ENCODE data around the gene KATNA1. TPM values are rescaled to one million over a fixed set of nuclear protein-coding genes. Genes with fewer than 3 reads are reported as not detected.

KATNA1 gene
- polyA plus RNA-seq, 4 donors, result 7.8 to 18.4 (median 13.5) TPM

DNA sequence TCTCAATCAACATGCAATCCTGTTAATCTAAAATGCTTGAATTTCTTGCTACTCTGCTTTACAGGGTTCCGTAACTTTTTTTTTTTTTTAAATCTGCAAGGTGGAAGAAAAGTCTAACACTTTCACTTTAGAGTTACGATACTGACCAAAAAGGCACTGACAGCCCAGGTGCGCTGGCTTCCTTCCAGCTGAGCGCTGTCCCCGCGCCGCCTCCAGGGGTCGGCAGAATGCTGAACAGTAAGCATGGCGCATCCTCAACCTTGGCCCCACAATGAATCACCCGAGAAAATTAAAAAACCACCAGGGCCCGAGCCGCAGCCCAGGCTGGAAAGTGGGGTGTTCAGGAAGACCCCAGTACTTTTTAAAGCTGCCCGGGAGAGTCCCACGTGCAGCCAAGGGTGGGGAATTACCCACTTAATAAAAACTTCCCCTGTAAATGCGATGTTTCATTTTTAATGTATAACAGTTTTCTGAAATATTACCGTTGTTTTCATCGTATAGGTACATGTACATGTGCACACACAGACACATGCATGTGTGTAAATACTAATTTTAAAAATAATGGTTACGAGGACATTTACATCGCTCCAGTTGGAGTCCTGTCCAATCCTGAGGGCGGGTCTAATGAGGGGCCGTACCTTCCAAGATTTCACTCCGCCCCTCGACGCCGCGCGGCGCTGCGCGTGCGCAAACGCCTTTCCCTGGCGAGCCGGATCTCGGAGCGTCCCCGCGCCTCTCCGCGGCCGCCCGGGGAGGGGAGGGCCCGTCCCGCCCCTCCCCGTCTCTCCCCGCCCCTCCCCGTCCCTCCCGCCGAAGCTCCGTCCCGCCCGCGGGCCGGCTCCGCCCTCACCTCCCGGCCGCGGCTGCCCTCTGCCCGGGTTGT lies 82.7 kb downstream of the KATNA1 start, which contains the start of gene GINM1:
Gene GINM1, plus strand, starts transcription at position 849 of the 883 bp plus-strand sequence. CDS start 40 bp downstream, outside the sequence.
- Histone ChIP-seq H3K27me3 (ENCODE audit: control insufficient read depth in 3 of 3, insufficient read depth in 3 of 3, low read length in 3 of 3) (no peaks in the 10 kb centered on the region), H3K4me1 (ENCODE audit: control insufficient read depth in 3 of 3, insufficient read depth in 2 of 3, low read depth in 1 of 3, low read length in 2 of 3) (peaks cover 0 to 4% (median 0%) of the 10 kb centered on the region in 3 donors), H3K9me3 (ENCODE audit: control insufficient read depth in 2 of 2, insufficient read depth in 1 of 2, low read depth in 1 of 2, low read length in 1 of 2) (no peaks in the 10 kb centered on the region), H3K36me3 (ENCODE audit: control insufficient read depth in 3 of 3, insufficient read depth in 2 of 3, low read depth in 1 of 3, low read length in 3 of 3) (no peaks in the 10 kb centered on the region), H3K27ac (ENCODE audit: low read depth in 1 of 3, low read length in 2 of 3) (peak within 1 kb of the TSS; percentile 91 to 93 (median 92)), H3K4me3 (ENCODE audit: low read depth in 1 of 3, low read length in 3 of 3) (peak within 1 kb of the TSS; percentile 94 to 100 (median 98))
- no peak for FAIRE-seq
- peak; percentile 96 to 99 for DNase-seq
- WGBS, 3 donors, result 0 to 1% (median 1%) methylated on average over 34 to 59 of the region's 59 CpGs

DNA sequence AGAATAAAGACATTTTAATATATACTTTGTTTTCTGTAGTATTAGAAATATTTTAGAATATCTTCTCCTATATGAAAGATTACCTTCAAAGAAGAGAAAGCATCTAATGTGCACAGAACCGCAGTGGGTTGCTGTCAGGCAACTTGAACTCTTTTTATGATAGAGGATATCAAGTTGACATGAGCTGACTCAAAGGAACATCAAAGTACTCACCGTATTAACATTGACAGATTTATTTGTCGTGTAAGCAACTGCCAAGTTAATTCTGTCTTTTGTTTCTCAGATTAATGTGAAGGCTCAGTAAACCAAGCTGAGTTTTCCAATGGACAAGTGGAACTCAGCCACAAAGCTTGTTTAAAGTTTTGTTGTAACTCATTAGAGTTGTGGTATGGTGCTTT lies 84.6 kb downstream of the KATNA1 start:
- Histone ChIP-seq H3K27ac (ENCODE audit: low read depth in 1 of 3, low read length in 2 of 3) (no peak overlapping the region), H3K9me3 (ENCODE audit: control insufficient read depth in 2 of 2, insufficient read depth in 1 of 2, low read depth in 1 of 2, low read length in 1 of 2) (no peaks in the 10 kb centered on the region), H3K4me1 (ENCODE audit: control insufficient read depth in 3 of 3, insufficient read depth in 2 of 3, low read depth in 1 of 3, low read length in 2 of 3) (peaks cover 0 to 4% (median 0%) of the 10 kb centered on the region in 3 donors), H3K36me3 (ENCODE audit: control insufficient read depth in 3 of 3, insufficient read depth in 2 of 3, low read depth in 1 of 3, low read length in 3 of 3) (no peaks in the 10 kb centered on the region), H3K27me3 (ENCODE audit: control insufficient read depth in 3 of 3, insufficient read depth in 3 of 3, low read length in 3 of 3) (no peaks in the 10 kb centered on the region), H3K4me3 (ENCODE audit: low read depth in 1 of 3, low read length in 3 of 3) (no peak overlapping the region)
- DNase-seq (no peak), FAIRE-seq (no peak)
- WGBS, 3 donors, result 11 to 58% (median 36%) methylated on average over 3 of the region's 3 CpGs

DNA sequence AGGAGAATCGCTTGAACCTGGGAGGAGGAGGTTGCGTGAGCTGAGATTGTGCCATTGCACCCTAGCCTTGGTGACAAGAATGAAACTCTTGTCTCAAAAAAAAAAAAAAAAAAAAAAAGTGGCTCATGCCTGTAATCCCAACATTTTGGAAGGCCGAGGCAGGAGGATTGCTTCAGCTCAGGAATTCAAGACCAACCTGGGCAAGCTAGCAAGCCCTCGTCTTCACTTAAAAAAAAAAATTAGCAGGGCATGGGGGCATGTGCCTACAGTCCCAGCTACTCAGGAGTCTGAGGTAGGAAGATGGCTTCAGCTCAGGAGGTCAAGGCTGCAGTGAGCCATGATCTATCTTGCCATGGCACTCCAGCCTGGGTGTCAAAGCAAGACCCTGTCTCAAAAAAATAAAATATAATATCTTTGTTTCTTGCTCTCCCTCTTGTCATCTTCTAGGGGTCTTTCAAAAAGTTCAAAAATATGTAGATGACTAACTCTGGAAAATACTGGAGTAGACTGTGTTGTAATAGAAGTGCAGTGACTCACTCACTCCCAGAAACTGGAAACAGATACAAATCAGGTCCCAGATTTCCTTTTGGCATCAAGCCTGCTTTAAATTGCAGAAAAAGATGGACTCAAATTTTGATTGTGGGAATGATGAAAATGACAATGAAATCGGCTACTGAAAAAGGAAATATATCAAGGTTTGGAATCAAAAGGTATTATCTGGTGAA lies 85.1 kb downstream of the KATNA1 start:
- no peak overlapping the region for H3K27ac ChIP-seq (ENCODE audit: low read depth in 1 of 3, low read length in 2 of 3)
- no peaks in the 10 kb centered on the region for H3K9me3 ChIP-seq (ENCODE audit: control insufficient read depth in 2 of 2, insufficient read depth in 1 of 2, low read depth in 1 of 2, low read length in 1 of 2)
- FAIRE-seq (no peak), DNase-seq (peak in 1 of 2 donors; percentile 3)
- no peaks in the 10 kb centered on the region for H3K27me3 ChIP-seq (ENCODE audit: control insufficient read depth in 3 of 3, insufficient read depth in 3 of 3, low read length in 3 of 3)
- peaks cover 0 to 4% (median 0%) of the 10 kb centered on the region in 3 donors for H3K4me1 ChIP-seq (ENCODE audit: control insufficient read depth in 3 of 3, insufficient read depth in 2 of 3, low read depth in 1 of 3, low read length in 2 of 3)
- WGBS, 3 donors, result 79 to 83% (median 80%) methylated on average over 5 of the region's 5 CpGs
- no peak overlapping the region for H3K4me3 ChIP-seq (ENCODE audit: low read depth in 1 of 3, low read length in 3 of 3)
- no peaks in the 10 kb centered on the region for H3K36me3 ChIP-seq (ENCODE audit: control insufficient read depth in 3 of 3, insufficient read depth in 2 of 3, low read depth in 1 of 3, low read length in 3 of 3)

GRCh38 chr6:149560736-149561135 lies 87.8 kb downstream of the KATNA1 start:
- Histone ChIP-seq H3K27ac (ENCODE audit: low read depth in 1 of 3, low read length in 2 of 3) (no peak overlapping the region), H3K4me1 (ENCODE audit: control insufficient read depth in 3 of 3, insufficient read depth in 2 of 3, low read depth in 1 of 3, low read length in 2 of 3) (no peaks in the 10 kb centered on the region), H3K4me3 (ENCODE audit: low read depth in 1 of 3, low read length in 3 of 3) (no peak overlapping the region), H3K36me3 (ENCODE audit: control insufficient read depth in 3 of 3, insufficient read depth in 2 of 3, low read depth in 1 of 3, low read length in 3 of 3) (no peaks in the 10 kb centered on the region), H3K27me3 (ENCODE audit: control insufficient read depth in 3 of 3, insufficient read depth in 3 of 3, low read length in 3 of 3) (no peaks in the 10 kb centered on the region), H3K9me3 (ENCODE audit: control insufficient read depth in 2 of 2, insufficient read depth in 1 of 2, low read depth in 1 of 2, low read length in 1 of 2) (no peaks in the 10 kb centered on the region)
- WGBS, 3 donors, result 45 to 65% (median 56%) methylated on average over 3 of the region's 3 CpGs
- DNase-seq (peak; percentile 15 to 20), FAIRE-seq (no peak)

GRCh38 chr6:149559389-149559788 lies 89.1 kb downstream of the KATNA1 start:
- DNase-seq, result no peak
- Histone ChIP-seq H3K9me3 (ENCODE audit: control insufficient read depth in 2 of 2, insufficient read depth in 1 of 2, low read depth in 1 of 2, low read length in 1 of 2) (no peaks in the 10 kb centered on the region), H3K27me3 (ENCODE audit: control insufficient read depth in 3 of 3, insufficient read depth in 3 of 3, low read length in 3 of 3) (no peaks in the 10 kb centered on the region), H3K36me3 (ENCODE audit: control insufficient read depth in 3 of 3, insufficient read depth in 2 of 3, low read depth in 1 of 3, low read length in 3 of 3) (no peaks in the 10 kb centered on the region), H3K27ac (ENCODE audit: low read depth in 1 of 3, low read length in 2 of 3) (no peak overlapping the region), H3K4me1 (ENCODE audit: control insufficient read depth in 3 of 3, insufficient read depth in 2 of 3, low read depth in 1 of 3, low read length in 2 of 3) (no peaks in the 10 kb centered on the region), H3K4me3 (ENCODE audit: low read depth in 1 of 3, low read length in 3 of 3) (no peak overlapping the region)
- FAIRE-seq, result no peak
- WGBS, 3 donors, result 53 to 84% (median 76%) methylated on average over 2 of the region's 2 CpGs

DNA sequence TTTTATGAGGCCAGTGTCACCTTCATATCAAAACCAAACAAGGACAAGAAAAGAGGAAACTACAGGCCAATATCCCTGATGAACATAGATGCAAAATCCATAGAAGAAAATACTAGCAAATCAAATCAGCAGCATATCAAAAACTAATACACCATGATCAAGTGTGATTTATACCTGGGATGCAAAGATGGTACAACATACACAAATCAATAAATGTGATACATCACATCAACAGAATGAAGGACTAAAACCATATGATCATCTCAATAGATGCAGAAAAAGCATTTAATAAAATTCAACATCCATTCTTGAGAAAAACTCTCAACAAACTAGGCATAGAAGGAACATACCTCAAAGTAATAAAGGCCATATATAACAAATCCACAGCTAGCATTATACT lies 90.5 kb downstream of the KATNA1 start:
- H3K27me3 ChIP-seq (ENCODE audit: control insufficient read depth in 3 of 3, insufficient read depth in 3 of 3, low read length in 3 of 3), result peaks cover 0 to 3% (median 0%) of the 10 kb centered on the region in 3 donors
- no peaks in the 10 kb centered on the region for H3K9me3 ChIP-seq (ENCODE audit: control insufficient read depth in 2 of 2, insufficient read depth in 1 of 2, low read depth in 1 of 2, low read length in 1 of 2)
- FAIRE-seq (no peak), DNase-seq (no peak)
- H3K27ac ChIP-seq (ENCODE audit: low read depth in 1 of 3, low read length in 2 of 3), result no peak overlapping the region
- H3K4me1 ChIP-seq (ENCODE audit: control insufficient read depth in 3 of 3, insufficient read depth in 2 of 3, low read depth in 1 of 3, low read length in 2 of 3), result no peaks in the 10 kb centered on the region
- H3K4me3 ChIP-seq (ENCODE audit: low read depth in 1 of 3, low read length in 3 of 3), result no peak overlapping the region
- H3K36me3 ChIP-seq (ENCODE audit: control insufficient read depth in 3 of 3, insufficient read depth in 2 of 3, low read depth in 1 of 3, low read length in 3 of 3), result no peaks in the 10 kb centered on the region

GRCh38 chr6:149551920-149552319 lies 96.6 kb downstream of the KATNA1 start:
- Histone ChIP-seq H3K36me3 (ENCODE audit: control insufficient read depth in 3 of 3, insufficient read depth in 2 of 3, low read depth in 1 of 3, low read length in 3 of 3) (no peaks in the 10 kb centered on the region), H3K27ac (ENCODE audit: low read depth in 1 of 3, low read length in 2 of 3) (no peak overlapping the region), H3K4me1 (ENCODE audit: control insufficient read depth in 3 of 3, insufficient read depth in 2 of 3, low read depth in 1 of 3, low read length in 2 of 3) (no peaks in the 10 kb centered on the region), H3K9me3 (ENCODE audit: control insufficient read depth in 2 of 2, insufficient read depth in 1 of 2, low read depth in 1 of 2, low read length in 1 of 2) (no peaks in the 10 kb centered on the region), H3K27me3 (ENCODE audit: control insufficient read depth in 3 of 3, insufficient read depth in 3 of 3, low read length in 3 of 3) (peaks cover 0 to 11% (median 3%) of the 10 kb centered on the region in 3 donors), H3K4me3 (ENCODE audit: low read depth in 1 of 3, low read length in 3 of 3) (no peak overlapping the region)
- no peak for FAIRE-seq
- WGBS, 3 donors, result 69 to 83% (median 74%) methylated on average over 5 of the region's 5 CpGs
- no peak for DNase-seq

- FAIRE-seq, result no peak
Observed at GRCh38 chr6:149545754-149546471, 102.6 kb downstream of the KATNA1 start, which contains the start of gene PPIL4. Gene PPIL4 (minus strand): TSS chr6:149546043. CDS start chr6:149546005, 38 bp downstream.

More at GRCh38 chr6:149545754-149546471, 102.6 kb downstream of the KATNA1 start, which contains the start of gene PPIL4:
- H3K36me3 ChIP-seq (ENCODE audit: control insufficient read depth in 3 of 3, insufficient read depth in 2 of 3, low read depth in 1 of 3, low read length in 3 of 3), result peaks cover 0 to 2% (median 0%) of the 10 kb centered on the region in 3 donors
- H3K4me1 ChIP-seq (ENCODE audit: control insufficient read depth in 3 of 3, insufficient read depth in 2 of 3, low read depth in 1 of 3, low read length in 2 of 3), result peaks cover 2 to 7% (median 7%) of the 10 kb centered on the region in 3 donors
- H3K27me3 ChIP-seq (ENCODE audit: control insufficient read depth in 3 of 3, insufficient read depth in 3 of 3, low read length in 3 of 3), result peaks cover 0 to 3% (median 0%) of the 10 kb centered on the region in 3 donors
- WGBS, 3 donors, result 0% methylated on average over 61 to 71 of the region's 71 CpGs
- DNase-seq, result peak; percentile 91 to 99
- H3K9me3 ChIP-seq (ENCODE audit: control insufficient read depth in 2 of 2, insufficient read depth in 1 of 2, low read depth in 1 of 2, low read length in 1 of 2), result no peaks in the 10 kb centered on the region
- H3K27ac ChIP-seq (ENCODE audit: low read depth in 1 of 3, low read length in 2 of 3), result peak within 1 kb of the TSS; percentile 68 to 94 (median 94)
- peak within 1 kb of the TSS; percentile 72 to 96 (median 82) for H3K4me3 ChIP-seq (ENCODE audit: low read depth in 1 of 3, low read length in 3 of 3)
